ENCODE results near the gene EVI5L. TPM values are rescaled to one million over a fixed set of nuclear protein-coding genes. Genes with fewer than 3 reads are reported as not detected.
A peak's percentile ranks its signal among the peaks of the same experiment; 100 is the strongest.
"Not testable (repeated sequence)": the region's sequence is repeated elsewhere in the genome, so short reads cannot be mapped to it uniquely, and the experiment has no call there.

Gene EVI5L
- 23.6 TPM for total RNA-seq
- long read RNA-seq, partial matches to known transcripts = 24 of 69 reads
- long read RNA-seq, other reads (novel, unspliced or antisense) = 45 of 69 reads

GRCh38 chr19:7829561-7830271 lies at the start of gene EVI5L:
TSS of gene EVI5L (plus strand) at chr19:7830218. CDS start at chr19:7846543, 16,325 bp downstream.
- intact Hi-C loops (cut with DNase I) = loop anchor here (5.0 kb wide), 1 partner anchor 73 kb away; the partner anchor contains the start of gene MAP2K7
- peak; percentile 99 for DNase-seq (ENCODE audit: low spot score)

- no peak for DNase-seq (ENCODE audit: low spot score)
- intact Hi-C loops (cut with DNase I) = no loop called here
Observed at GRCh38 chr19:7781157-7781556, 48.9 kb upstream of the EVI5L start.

GRCh38 chr19:7783991-7784423 lies 46.0 kb upstream of the EVI5L start:
- no peak for DNase-seq (ENCODE audit: low spot score)
- intact Hi-C loops (cut with DNase I) = no loop called here

GRCh38 chr19:7784856-7785255 lies 45.2 kb upstream of the EVI5L start:
- intact Hi-C loops (cut with DNase I) = no loop called here
- no peak for DNase-seq (ENCODE audit: low spot score)

DNA sequence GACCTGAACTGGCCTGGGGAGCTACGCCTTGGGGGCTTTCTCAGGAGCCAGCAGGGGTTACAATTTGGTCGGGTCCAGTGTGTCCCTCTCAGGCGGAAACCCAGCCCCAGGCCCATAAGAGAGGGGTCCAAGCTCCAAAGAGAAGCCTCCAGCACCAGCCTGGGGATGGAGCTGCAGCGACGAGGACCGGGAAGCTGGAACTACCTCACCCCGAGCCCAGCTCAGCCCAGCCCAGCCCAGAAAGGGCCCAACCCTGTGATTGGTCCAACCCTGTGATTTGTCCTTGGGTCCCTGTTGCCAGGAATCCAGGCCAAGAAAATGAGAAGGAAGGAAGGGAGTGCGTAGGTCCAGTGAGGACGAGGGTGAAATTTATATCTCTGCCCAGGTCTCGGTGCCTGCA lies 42.9 kb upstream of the EVI5L start:
- intact Hi-C loops (cut with DNase I) = no loop called here
- DNase-seq (ENCODE audit: low spot score) = no peak

GRCh38 chr19:7787602-7788177 lies 42.3 kb upstream of the EVI5L start:
- no peak for DNase-seq (ENCODE audit: low spot score)
- intact Hi-C loops (cut with DNase I) = no loop called here

GRCh38 chr19:7788178-7788932 lies 41.7 kb upstream of the EVI5L start:
- intact Hi-C loops (cut with DNase I) = no loop called here
- no peak for DNase-seq (ENCODE audit: low spot score)

- intact Hi-C loops (cut with DNase I) = no loop called here
Observed at GRCh38 chr19:7788933-7789323, 41.1 kb upstream of the EVI5L start.

GRCh38 chr19:7789447-7789846 lies 40.6 kb upstream of the EVI5L start:
- intact Hi-C loops (cut with DNase I) = no loop called here
- DNase-seq (ENCODE audit: low spot score) = no peak

More at GRCh38 chr19:7788933-7789323, 41.1 kb upstream of the EVI5L start:
- no peak for DNase-seq (ENCODE audit: low spot score)

DNA sequence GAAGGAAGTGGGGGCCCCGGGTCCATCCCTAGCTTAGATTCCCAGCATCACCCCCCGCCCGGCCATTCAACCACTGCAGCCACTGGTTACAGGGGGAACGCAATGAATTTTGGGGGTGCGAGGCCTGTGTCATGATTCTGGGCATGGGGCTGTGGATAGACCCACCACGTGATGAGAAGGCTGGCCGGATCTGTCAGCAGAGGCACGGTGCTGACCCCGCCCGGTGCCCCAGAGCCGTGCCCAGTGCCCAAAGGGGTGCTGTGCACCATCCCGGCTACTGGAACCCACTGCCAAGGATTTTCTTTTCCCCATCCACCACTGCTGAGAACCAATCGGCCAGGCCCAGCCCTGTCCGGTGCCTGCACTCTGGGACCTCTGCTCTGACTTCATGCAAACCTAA lies 39.6 kb upstream of the EVI5L start:
- DNase-seq (ENCODE audit: low spot score) = no peak
- intact Hi-C loops (cut with DNase I) = loop anchor here (10.0 kb wide), 1 partner anchor 686 kb away; no protein-coding TSS in a partner anchor

DNA sequence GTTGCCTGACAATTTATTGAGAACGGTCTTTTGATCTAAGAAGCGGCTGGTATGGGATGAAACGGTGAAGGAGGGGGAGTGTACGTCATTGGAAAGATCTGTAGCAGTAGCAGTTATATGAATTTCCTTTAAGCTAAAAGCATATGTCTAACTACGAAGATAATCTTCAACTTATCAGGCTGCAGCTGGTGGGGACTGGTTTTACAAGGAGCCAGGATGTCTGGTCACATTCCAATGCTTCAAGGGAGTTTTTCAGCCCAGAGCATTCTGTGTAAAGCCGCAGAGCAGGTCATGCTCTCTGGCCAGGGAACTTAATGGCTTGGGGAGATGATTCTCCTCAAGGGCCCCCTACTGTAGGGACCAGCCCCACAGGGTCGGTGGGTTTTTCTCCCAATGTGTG lies 37.7 kb upstream of the EVI5L start:
- intact Hi-C loops (cut with DNase I) = loop anchor here (10.0 kb wide), 1 partner anchor 687 kb away; no protein-coding TSS in a partner anchor

GRCh38 chr19:7792701-7793100 lies 37.3 kb upstream of the EVI5L start:
- DNase-seq (ENCODE audit: low spot score) = not testable (repeated sequence)
- intact Hi-C loops (cut with DNase I) = loop anchor here (10.0 kb wide), 1 partner anchor 688 kb away; no protein-coding TSS in a partner anchor

More for the DNA sequence above, 37.7 kb upstream of the EVI5L start:
- DNase-seq (ENCODE audit: low spot score) = no peak

DNA sequence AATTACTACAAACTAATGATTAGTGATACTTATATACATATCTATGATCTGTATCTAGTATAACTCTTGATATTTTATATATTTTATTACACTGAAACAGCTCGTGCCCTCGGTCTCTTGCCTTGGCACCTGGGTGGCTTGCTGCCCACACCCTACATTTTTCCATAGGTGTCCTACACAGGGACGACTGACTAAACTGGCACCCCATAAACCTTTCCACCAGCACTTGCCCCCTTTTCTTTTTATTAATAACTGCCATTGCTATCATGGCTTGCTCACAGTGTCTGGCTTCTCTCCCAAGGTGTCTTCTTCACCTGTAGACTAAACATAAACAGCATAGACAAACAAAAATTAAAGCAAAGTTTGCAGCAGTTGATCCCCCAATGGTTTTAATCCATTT lies 36.5 kb upstream of the EVI5L start:
- DNase-seq (ENCODE audit: low spot score) = no peak
- intact Hi-C loops (cut with DNase I) = loop anchor here (10.0 kb wide), 1 partner anchor 689 kb away; no protein-coding TSS in a partner anchor

DNA sequence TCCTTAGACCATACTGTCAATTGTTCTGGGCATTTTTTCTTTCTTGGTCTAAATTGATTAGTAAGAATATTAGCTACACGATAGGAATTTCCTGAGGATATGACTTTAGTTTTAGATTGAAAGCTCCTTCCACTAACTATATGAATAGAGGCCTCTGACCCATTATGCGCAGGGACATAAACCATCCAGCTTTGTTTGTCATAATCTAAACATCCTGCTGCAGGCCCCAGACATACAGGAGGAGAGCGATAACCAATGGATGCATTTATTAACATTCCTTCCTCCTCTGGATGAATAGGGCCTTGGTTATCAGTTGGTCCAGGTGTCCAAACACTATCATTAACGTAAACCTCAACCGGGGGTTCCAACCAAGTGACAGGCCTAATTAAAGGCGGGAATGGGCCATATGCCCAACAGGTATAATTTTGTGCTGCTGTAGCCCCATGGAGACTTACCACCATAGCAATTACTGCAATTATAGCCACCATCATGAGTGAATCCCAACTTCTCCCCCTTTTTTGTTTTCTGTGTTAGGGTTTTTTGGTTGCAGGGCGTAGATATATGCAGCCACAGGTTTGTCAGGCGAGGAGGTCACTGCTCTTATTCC lies 34.4 kb upstream of the EVI5L start:
- no peak for DNase-seq (ENCODE audit: low spot score)
- intact Hi-C loops (cut with DNase I) = loop anchor here (5.0 to 10.0 kb wide), 2 partner anchors 143 to 691 kb away; no protein-coding TSS in a partner anchor

GRCh38 chr19:7799640-7800355 lies 30.2 kb upstream of the EVI5L start:
- DNase-seq (ENCODE audit: low spot score) = peak; percentile 84
- intact Hi-C loops (cut with DNase I) = loop anchor here (1.0 to 10.0 kb wide), 4 partner anchors 147 to 695 kb away; no protein-coding TSS in a partner anchor

- DNase-seq (ENCODE audit: low spot score) = no peak
- intact Hi-C loops (cut with DNase I) = loop anchor here (10.0 kb wide), 1 partner anchor 446 kb away; no protein-coding TSS in a partner anchor
Observed at GRCh38 chr19:7801020-7801570, 28.9 kb upstream of the EVI5L start.

DNA sequence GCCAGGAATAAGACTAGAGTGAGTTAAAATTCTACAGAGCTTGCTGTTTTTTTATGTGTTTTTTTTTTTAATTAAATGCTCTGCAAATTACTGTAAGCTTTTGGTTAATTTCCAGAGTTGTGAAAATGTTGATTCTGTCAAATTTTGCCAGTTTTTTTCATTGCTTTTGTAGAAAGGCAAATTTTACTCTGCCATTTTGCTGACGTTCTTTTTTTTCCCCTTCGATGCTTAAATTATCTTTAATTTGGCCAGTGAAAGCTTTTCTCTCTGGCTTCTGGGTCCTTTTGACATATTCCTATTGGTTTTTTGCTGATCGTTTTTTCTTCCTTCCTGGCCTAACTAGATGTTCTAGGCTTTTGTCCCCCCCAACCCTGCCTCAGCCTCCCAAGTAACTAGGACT lies 23.8 kb upstream of the EVI5L start:
- no peak for DNase-seq (ENCODE audit: low spot score)
- intact Hi-C loops (cut with DNase I) = loop anchor here (10.0 kb wide), 1 partner anchor 451 kb away; no protein-coding TSS in a partner anchor

DNA sequence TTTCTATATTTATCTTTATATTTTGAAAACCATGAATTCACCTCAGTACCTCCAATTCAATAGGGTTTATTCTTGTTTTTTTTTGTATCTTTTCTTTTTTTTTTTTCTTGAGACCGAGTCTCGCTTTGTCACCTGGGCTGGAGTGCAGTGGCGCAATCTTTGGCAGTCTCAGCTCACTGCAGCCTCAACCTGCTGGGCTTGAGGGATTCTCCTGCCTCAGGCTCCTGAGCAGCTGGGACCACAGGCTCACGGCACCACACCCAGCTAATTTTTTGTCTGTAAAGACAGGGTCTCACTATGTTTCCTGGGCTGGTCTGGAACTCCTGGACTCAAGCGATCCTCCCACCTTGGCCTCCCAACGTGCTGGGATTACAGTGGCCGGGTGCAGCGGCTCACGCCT lies 23.1 kb upstream of the EVI5L start:
- intact Hi-C loops (cut with DNase I) = loop anchor here (10.0 kb wide), 1 partner anchor 452 kb away; no protein-coding TSS in a partner anchor
- DNase-seq (ENCODE audit: low spot score) = no peak

Data from cardiac septum (tissue), 1 donor.